GM19240 (cell line): ENCODE measurements around the gene PILRB.

Experiments
- DNase-seq: peaks from one replicate; pipeline ENCODE4 v3.0.0; 2011; ENCODE audit warnings: low spot score; ENCODE audit not compliant: insufficient read length

The PILRB gene

DNA sequence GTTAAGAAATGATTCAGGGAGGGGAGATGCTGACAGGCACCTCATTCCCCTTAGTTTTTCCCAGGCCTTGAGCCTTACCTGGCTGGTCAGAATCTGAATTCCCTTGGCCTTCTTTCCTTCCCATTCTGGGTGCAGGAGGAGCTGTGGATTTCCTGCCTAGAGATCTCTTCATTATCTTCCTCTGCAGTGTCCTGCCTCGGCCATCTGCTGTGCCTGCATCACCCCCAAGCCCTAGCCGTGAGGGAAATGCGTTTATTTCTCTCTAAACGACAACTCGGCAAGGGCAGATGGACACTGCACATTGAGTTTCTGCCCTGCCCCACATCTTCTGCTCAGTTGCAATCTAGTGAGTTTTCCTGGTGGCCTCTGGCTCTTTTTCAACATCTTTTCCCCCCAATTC is 43.9 kb downstream of the PILRB start:
- no peak for DNase-seq

DNA sequence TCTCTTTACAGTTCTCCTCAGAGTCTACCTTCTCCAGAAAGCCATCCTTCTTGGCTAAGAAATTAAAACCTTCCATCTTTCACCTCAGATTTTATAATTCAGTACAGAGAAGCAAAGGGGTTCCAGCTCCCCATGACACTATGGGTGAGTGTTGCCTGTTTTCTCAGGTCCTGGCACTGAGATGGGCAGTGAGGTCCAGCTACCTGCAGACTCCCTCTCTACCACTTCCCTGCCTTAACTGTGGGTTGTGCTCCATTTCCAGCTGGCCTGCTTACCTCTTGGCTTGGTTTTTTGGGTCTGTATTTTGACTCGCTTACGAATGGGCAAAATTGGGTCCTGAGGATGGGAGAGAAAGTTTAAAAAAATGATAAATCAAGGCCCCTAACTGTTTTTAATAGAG is 44.3 kb downstream of the PILRB start:
- DNase-seq = no peak

DNA sequence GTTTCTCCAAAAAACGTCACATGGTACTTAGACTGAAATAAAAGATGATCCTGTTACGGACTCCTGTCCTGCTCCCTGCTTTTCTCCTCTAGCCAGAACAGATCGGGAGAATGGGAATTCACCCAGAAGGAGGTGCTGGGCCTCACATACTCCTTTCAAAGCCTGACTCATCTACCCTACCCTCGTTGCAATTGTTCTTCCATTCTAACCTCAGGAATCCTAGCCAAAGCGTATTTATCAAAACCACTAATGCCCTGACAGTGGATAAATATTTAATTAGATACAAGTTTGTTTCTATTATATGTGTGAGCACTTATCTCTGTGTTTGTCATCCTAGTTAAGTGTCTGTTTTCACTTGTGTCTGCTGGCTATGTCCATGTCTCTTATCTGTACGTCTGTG is 48.9 kb downstream of the PILRB start:
- DNase-seq = no peak

DNA sequence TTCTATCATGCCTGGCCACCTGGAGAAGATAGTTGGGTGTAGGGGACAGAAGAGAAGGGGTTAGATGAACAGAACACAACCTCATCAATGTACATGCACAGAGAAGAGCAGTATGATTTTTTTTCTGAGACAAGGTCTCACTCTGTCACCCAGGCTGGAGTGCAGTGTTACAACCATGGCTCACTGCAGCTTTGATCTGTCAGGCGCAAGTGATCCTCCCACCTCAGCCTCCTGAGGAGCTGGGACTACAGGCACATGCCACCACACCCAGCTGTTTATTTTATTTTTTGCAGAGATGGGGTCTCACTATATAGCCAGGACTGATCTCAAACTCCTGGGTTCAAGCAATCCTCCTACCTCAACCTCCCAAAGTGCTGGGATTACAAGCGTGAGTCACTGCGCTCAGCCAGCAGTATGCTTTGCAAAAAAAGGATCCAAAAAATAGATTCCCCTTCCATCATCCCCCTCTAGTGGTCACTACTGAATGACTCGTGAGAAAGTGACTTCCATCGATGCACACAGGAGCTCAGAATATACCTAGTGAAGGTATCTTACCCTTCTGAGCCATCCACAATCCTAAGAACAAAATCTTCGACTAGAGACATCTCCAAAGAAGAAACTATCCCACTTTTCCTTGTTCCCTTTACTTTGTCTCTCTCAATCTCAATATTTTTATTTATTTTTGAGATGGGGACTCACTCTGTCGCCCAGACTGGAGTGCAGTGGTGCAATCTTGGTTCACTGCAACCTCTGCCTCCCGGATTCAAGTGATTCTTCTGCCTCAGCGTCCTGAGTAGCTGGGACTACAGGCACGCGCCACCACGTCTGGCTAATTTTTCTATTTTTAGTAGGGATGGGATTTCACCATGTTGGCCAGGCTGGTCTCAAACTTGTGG is 49.6 kb downstream of the PILRB start:
- DNase-seq = peak; percentile 41

DNA sequence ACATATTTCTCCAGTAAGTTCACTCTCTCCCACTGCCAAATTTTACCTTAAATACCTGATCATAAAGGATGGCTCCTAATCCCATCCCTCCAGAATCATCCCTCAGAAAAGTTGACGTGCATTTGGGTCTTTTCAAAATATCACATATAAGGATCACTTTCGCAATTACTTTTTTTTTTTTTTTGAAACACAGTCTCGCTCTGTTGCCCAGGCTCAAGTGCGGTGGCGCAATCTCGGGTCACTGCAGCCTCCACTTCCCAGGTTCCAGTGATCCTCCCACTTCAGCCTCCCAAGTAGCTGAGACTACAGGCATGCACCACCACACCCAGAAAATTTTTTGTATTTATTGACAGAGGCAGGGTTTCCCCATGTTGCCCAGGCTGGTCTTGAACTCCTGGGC is 53.2 kb downstream of the PILRB start:
- DNase-seq = no peak

DNA sequence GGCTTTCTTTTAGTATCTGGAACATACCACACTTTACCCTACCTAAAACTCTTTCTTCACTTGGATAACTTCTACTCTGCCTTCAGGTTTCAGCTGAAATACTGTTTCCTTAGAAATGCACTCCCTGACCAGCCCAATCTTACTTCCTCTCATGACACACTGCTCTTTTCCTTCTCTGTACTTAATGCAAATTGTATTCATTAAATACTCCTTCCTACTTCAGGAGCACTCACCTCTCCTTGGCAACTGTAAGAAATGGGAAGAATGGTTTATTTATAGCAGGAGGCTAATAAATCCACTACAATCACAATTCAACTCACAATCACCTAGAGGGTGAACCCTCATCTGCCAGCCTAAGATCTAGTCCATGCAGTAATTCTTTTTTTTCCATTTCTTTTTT is 55.4 kb downstream of the PILRB start:
- no peak for DNase-seq

DNA sequence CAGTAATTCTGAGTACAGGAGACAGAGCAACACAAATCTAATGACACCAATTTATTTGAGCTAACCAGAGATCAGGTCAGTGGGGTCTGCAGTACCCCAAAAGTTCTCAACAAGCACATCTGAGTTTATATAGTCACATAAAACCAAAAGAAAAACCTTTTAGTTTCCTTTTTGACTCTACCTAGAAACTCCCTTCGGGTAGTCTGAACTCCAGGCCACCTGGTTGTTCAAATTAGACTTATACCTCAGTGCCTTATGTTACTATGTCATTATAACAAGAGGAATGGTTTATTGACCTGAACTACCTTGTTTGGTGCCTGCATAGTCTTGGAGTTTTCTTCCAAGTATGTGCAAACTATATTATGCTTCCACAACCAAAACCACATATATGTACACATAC is 56.0 kb downstream of the PILRB start:
- DNase-seq = no peak

DNA sequence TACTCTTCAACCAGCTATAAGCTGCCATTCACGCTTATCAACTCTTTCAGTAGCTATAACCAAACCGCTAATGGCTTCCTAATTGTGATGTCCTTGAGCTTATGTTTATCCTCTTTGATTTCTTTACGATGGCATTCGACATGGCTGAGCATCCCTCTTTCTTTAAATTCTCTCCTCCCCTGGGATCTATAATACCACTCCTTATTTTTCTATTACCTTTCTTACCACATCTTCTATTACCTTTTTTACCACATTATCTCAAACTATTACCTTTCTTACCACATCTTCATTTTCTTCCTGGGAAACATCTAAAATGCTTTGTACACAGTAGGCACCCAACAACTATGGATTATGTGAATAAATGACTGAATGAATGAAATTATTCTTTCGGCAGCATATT is 57.5 kb downstream of the PILRB start:
- no peak for DNase-seq
